Psoas muscle (tissue), 8 donors: ENCODE measurements around the gene PCDH15. TPM values are rescaled to one million over a fixed set of nuclear protein-coding genes. Genes with fewer than 3 reads are reported as not detected.

Source experiments
- ATAC-seq, 4 donors: fragments of 200-7000 bp; cut with Tn5 transposase; one replicate each; pipeline ENCODE4 v1.9.1; 2020; ENCODE audit warnings: moderate library complexity in 3 of 4, mild to moderate bottlenecking in 2 of 4
- DNase-seq, 2 donors: peaks; one replicate each; pipeline ENCODE4 v3.0.0-alpha.2; 2020
- H3K27ac ChIP-seq: fragments of 200-600 bp; one replicate; pipeline ENCODE4 v1.8.0; 2022
- H3K27me3 ChIP-seq, 3 donors: fragments of 200-600 bp in 1 of 3; one replicate each; pipeline versions ENCODE4 v1.6.1 to v1.8.0; 2013 to 2022; ENCODE audit warnings: low read length in 2 of 3, mild to moderate bottlenecking in 2 of 3, moderate library complexity in 1 of 3; ENCODE audit not compliant: insufficient read depth in 3 of 3
- H3K36me3 ChIP-seq, 2 donors: fragments of 200-600 bp in 1 of 2; one replicate each; pipeline versions ENCODE4 v1.6.1 to v1.8.0; 2013 to 2022; ENCODE audit warnings: low read depth in 1 of 2, mild to moderate bottlenecking in 1 of 2, moderate library complexity in 1 of 2; ENCODE audit not compliant: insufficient read depth in 1 of 2
- H3K4me1 ChIP-seq: fragments of 200-600 bp; one replicate; pipeline ENCODE4 v1.8.0; 2022
- H3K4me3 ChIP-seq: fragments of 200-600 bp; one replicate; pipeline ENCODE4 v1.8.0; 2022; ENCODE audit warnings: mild to moderate bottlenecking
- H3K9me3 ChIP-seq: fragments of 200-600 bp; one replicate; pipeline ENCODE4 v1.8.0; 2022
- CTCF ChIP-seq: fragments of 200-600 bp; IDR thresholded peaks from one replicate; pipeline ENCODE4 v1.8.0; 2022; ENCODE audit warnings: antibody characterized with exemption
- WGBS, 3 donors: extraction: QIAGEN DNeasy Blood & Tissue Kit; methylation state at CpG; one replicate each; pipeline versions ENCODE4 v1.1.6 to v1.1.7; 2013; 5-methylcytosine and 5-hydroxymethylcytosine counted together
- intact Hi-C, 2 donors: fragments of 100-400 bp; cut with DNase I; formaldehyde crosslinking; loops; one replicate each; pipeline versions ENCODE4 v1.11.0 to v1.14.2; 2022
- polyA plus RNA-seq, 3 donors: library from polyadenylated mRNA; stranded (reverse); fragments of 200-250 nt; gene quantifications; one replicate each; pipeline ENCODE4 v1.2.3, GENCODE V29; 2013
- total RNA-seq, 4 donors: library from RNA; stranded (reverse); fragmentation: NEBNext Ultra II Directional in 2 of 4; extraction: Animal tissue kit (Norgen Biotek cat#: 25700) in 2 of 4; gene quantifications; one replicate each; pipeline versions ENCODE4 v1.2.1 to v1.2.4, GENCODE V29; 2021 to 2023
- donor health status: healthy with polysubstance abuse.
- donor health status: DM: no; HTN: no; CAD: no; lungs with moderate emphysema.
- donor health status: Bipolar disorder and iron deficiency.
- donor health status: healthy.
- donor health status: DM: yes; HTN: yes; CAD: no.
- donor health status: DM: no; HTN: no; CAD: no.
- donor health status: DM: no; HTN: no; CAD: no.
- donor health status: DM: yes; HTN: yes; CAD: no.

PCDH15 gene
- total and polyA plus RNA-seq, 7 donors, result not detected

DNA sequence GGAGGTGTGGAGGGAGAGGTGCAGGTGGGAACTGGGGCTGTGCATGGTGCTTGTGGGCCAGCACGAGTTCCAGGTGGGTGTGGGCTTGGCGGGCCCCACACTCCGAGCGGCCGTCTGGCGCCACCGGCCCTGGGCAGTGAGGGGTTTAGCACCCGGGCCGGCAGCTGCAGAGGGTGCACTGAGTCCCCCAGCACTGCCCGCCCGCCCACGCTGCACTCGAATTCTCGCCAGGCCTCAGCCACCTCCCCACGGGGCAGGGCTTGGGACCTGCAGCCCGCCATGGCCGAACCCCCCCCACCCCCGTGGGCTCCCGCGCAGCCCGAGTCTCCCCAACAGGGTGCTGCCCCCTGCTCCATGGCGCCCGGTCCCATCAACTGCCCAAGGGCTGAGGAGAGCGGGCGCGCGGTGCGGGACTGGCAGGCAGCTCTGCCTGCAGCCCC lies 810.2 kb downstream of the PCDH15 start:
- H3K27ac ChIP-seq, result no peak overlapping the region
- DNase-seq (no peak), ATAC-seq (no peak)
- no peak for TF ChIP-seq CTCF
- no peak overlapping the region for H3K4me3 ChIP-seq
- no peaks in the 10 kb centered on the region for H3K9me3 ChIP-seq
- no peaks in the 10 kb centered on the region for H3K4me1 ChIP-seq
- intact Hi-C loops, result no loop called here
- no peaks in the 10 kb centered on the region for H3K27me3 ChIP-seq
- WGBS, 3 donors, result 95 to 98% (median 95%) methylated on average over 15 to 28 of the region's 28 CpGs
- no peaks in the 10 kb centered on the region for H3K36me3 ChIP-seq

- no peak overlapping the region for H3K27ac ChIP-seq
- H3K4me1 ChIP-seq, result no peaks in the 10 kb centered on the region
- intact Hi-C loops, result no loop called here
- 52 to 63% (median 57%) methylated on average over 3 of the region's 3 CpGs for WGBS, 3 donors
- H3K36me3 ChIP-seq, result no peaks in the 10 kb centered on the region
- no peak overlapping the region for H3K4me3 ChIP-seq
- peaks cover 6% of the 10 kb centered on the region for H3K9me3 ChIP-seq
- ATAC-seq, result no peak
- no peak for DNase-seq
- no peak for TF ChIP-seq CTCF
- no peaks in the 10 kb centered on the region for H3K27me3 ChIP-seq
These were observed 817.6 kb downstream of the PCDH15 start for GRCh38 chr10:53983431-53983830.

DNA sequence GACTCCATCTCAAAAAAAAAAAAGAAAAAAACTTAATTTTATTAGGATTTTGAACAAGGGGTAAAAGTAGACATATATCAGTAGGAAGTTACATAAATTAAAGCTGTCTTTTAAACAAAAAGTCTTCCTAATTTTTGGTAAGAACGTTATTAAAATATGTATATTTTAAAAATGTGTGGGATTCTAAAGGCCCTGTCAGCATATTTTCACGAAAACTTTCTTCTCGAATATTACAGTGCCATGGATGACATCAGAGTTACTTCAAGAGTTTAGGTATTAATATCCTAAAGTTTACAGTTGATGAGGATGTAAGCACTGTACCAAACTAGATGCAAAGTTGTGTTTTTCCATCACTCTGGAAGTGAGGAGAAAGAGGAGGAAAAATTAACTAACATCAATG lies 820.8 kb downstream of the PCDH15 start:
- 83 to 89% (median 88%) methylated on average over 3 of the region's 3 CpGs for WGBS, 3 donors
- DNase-seq (no peak), ATAC-seq (no peak)
- intact Hi-C loops, result no loop called here
- no peaks in the 10 kb centered on the region for H3K36me3 ChIP-seq
- no peak overlapping the region for H3K27ac ChIP-seq
- no peaks in the 10 kb centered on the region for H3K4me1 ChIP-seq
- peaks cover 6% of the 10 kb centered on the region for H3K9me3 ChIP-seq
- TF ChIP-seq CTCF, result no peak
- H3K27me3 ChIP-seq, result no peaks in the 10 kb centered on the region
- no peak overlapping the region for H3K4me3 ChIP-seq

DNA sequence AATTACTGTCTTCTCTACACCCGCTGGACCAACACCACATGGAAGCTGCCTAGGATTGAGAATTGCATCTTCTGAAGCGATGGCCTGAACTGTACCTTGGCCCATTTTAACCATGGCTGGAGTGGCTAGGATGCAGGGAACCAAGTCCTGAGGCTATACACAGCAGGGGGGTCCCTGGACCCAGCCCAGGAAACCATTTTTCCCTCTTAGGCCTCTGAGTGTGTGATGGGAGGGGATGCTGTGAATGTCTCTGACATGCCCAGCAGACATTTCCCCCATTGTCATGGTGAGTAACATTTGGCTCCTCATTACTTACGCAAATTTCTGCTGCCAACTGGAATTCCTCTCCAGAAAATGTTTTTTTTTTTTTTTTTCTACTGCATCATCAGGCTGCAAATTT lies 822.7 kb downstream of the PCDH15 start:
- intact Hi-C loops, result no loop called here
- TF ChIP-seq CTCF, result no peak
- DNase-seq (no peak), ATAC-seq (no peak)
- no peaks in the 10 kb centered on the region for H3K4me1 ChIP-seq
- H3K4me3 ChIP-seq, result no peak overlapping the region
- H3K27ac ChIP-seq, result no peak overlapping the region
- 79 to 91% (median 87%) methylated on average over 3 of the region's 3 CpGs for WGBS, 3 donors
- no peaks in the 10 kb centered on the region for H3K36me3 ChIP-seq
- peaks cover 6% of the 10 kb centered on the region for H3K9me3 ChIP-seq
- no peaks in the 10 kb centered on the region for H3K27me3 ChIP-seq

DNA sequence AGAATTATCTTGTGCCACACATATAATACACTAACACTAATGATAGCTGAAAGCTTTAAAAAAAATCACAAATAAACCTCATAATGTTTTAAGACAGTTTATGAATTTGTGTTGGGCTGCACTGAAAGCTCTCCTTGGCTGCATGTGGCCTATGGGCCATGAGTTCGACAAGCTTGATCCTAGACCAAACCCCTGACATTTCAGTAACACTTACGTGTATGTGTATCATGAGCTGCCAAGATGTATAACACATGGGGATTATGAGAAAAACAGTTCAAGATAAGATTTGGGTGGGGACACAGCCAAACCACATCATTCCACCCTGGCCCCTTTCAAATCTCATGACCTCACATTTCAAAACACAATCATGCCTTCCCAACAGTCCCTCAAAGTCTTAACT lies 823.8 kb downstream of the PCDH15 start:
- H3K9me3 ChIP-seq, result peaks cover 6% of the 10 kb centered on the region
- H3K4me1 ChIP-seq, result no peaks in the 10 kb centered on the region
- 79 to 83% (median 79%) methylated on average over 2 of the region's 2 CpGs for WGBS, 3 donors
- H3K27me3 ChIP-seq, result no peaks in the 10 kb centered on the region
- H3K36me3 ChIP-seq, result no peaks in the 10 kb centered on the region
- intact Hi-C loops, result no loop called here
- DNase-seq, result no peak
- no peak overlapping the region for H3K4me3 ChIP-seq
- H3K27ac ChIP-seq, result no peak overlapping the region
- no peak for ATAC-seq
- TF ChIP-seq CTCF, result no peak
